SU-DHL-6 (cell line): ENCODE data around the gene AJAP1.

Experiments
- EZH2phosphoT487 ChIP-seq: fragments of 200-600 bp; sonication (generic), shearing (Covaris generic); conservative IDR thresholded peaks from 2 replicates; pipeline ENCODE4 v1.6.1; 2018; ENCODE audit warnings: mild to moderate bottlenecking, antibody characterized with exemption, low read length, moderate library complexity, mixed read lengths
- TF ChIP-seq, protein P1 (sequence below): fragments of 200-600 bp; sonication (generic); IDR thresholded peaks from one replicate; pipeline ENCODE4 v1.5.1; 2017; ENCODE audit warnings: antibody characterized with exemption, mild to moderate bottlenecking, low read length, moderate library complexity; ENCODE audit not compliant: insufficient read depth, poor library complexity, severe bottlenecking

DNA sequence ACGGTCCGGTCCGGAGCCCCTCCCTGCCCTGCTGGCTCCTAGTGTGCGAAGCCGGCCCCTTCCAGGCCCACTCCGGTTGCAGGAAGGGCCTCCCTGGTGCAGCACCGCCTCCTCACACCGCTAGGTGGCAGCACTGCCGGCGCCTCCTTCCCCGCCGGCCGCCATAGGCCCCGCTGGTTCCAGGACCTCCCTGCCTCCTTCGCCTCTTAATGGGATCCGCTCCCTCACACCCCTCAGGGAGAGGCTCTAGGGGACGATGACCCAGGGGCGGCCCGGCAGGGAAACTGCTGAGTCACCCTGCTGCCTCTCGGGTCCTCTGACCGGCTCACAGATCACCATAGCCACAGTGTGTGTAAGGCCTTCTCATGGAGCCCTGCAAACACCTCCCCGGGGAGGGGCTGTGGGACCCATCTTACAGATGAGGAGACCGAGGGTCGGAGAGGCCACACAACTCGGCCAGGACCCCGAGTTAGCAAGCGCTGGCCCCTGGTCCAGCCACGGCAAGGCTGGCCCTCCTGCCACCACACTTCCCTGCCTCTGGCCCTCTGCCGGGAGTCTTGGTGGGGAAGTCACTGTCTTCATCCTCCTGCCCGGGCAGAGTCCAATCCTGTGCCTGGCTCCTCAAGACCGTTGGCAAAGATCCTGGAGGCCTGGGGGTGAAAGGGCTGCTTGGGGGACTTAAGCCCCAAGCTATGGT lies 1.6 kb upstream of the AJAP1 start:
- TF ChIP-seq, protein P1, sequence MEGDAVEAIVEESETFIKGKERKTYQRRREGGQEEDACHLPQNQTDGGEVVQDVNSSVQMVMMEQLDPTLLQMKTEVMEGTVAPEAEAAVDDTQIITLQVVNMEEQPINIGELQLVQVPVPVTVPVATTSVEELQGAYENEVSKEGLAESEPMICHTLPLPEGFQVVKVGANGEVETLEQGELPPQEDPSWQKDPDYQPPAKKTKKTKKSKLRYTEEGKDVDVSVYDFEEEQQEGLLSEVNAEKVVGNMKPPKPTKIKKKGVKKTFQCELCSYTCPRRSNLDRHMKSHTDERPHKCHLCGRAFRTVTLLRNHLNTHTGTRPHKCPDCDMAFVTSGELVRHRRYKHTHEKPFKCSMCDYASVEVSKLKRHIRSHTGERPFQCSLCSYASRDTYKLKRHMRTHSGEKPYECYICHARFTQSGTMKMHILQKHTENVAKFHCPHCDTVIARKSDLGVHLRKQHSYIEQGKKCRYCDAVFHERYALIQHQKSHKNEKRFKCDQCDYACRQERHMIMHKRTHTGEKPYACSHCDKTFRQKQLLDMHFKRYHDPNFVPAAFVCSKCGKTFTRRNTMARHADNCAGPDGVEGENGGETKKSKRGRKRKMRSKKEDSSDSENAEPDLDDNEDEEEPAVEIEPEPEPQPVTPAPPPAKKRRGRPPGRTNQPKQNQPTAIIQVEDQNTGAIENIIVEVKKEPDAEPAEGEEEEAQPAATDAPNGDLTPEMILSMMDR = peak; percentile 41
- TF ChIP-seq EZH2phosphoT487 = no peak
